HG02852 (cell line): ENCODE measurements around the gene CCDC149.

ENCODE experiments used
- ATAC-seq: cut with Tn5 transposase; IDR thresholded peaks from one replicate; pipeline ENCODE4 v1.9.1; 2021; ENCODE audit warnings: mild to moderate bottlenecking, moderate library complexity; ENCODE audit not compliant: unreplicated experiment

Gene CCDC149

GRCh38 chr4:24805566-24805965, 107.3 kb downstream of the CCDC149 start:
- ATAC-seq = no peak

- ATAC-seq = no peak
These were observed 107.8 kb downstream of the CCDC149 start for GRCh38 chr4:24805067-24805466.

GRCh38 chr4:24802648-24803047, 110.2 kb downstream of the CCDC149 start:
- ATAC-seq = no peak

- no peak for ATAC-seq
These were observed 111.5 kb downstream of the CCDC149 start for GRCh38 chr4:24801136-24801855.

- no peak for ATAC-seq
These were observed 112.4 kb downstream of the CCDC149 start for GRCh38 chr4:24800325-24800895.

- ATAC-seq = no peak
These were observed 113.1 kb downstream of the CCDC149 start for GRCh38 chr4:24799544-24800324.

- no peak for ATAC-seq
These were observed 113.7 kb downstream of the CCDC149 start for GRCh38 chr4:24799196-24799543.

- no peak for ATAC-seq
These were observed 114.7 kb downstream of the CCDC149 start for GRCh38 chr4:24798036-24798610.

- no peak for ATAC-seq
These were observed 116.2 kb downstream of the CCDC149 start for GRCh38 chr4:24796620-24797019.

- no peak for ATAC-seq
These were observed 117.0 kb downstream of the CCDC149 start for GRCh38 chr4:24795666-24796381.

- no peak for ATAC-seq
These were observed 117.8 kb downstream of the CCDC149 start, which contains the start of gene SOD3 for GRCh38 chr4:24794916-24795665. SOD3 (plus strand) TSS chr4:24795573; CDS start chr4:24799522, 3,949 bp downstream.

- ATAC-seq = no peak
These were observed 118.4 kb downstream of the CCDC149 start for GRCh38 chr4:24794480-24794879.

- ATAC-seq = no peak
These were observed 118.8 kb downstream of the CCDC149 start for GRCh38 chr4:24794051-24794450.

- ATAC-seq = no peak
These were observed 119.4 kb downstream of the CCDC149 start for GRCh38 chr4:24793219-24794005.

- ATAC-seq = no peak
These were observed 120.3 kb downstream of the CCDC149 start for GRCh38 chr4:24792552-24792951.

- ATAC-seq = no peak
These were observed 121.8 kb downstream of the CCDC149 start for GRCh38 chr4:24791043-24791442.

GRCh38 chr4:24783506-24783905, 129.3 kb downstream of the CCDC149 start:
- no peak for ATAC-seq

- ATAC-seq = no peak
These were observed 130.7 kb downstream of the CCDC149 start for GRCh38 chr4:24781999-24782745.
